ENCODE results near the gene KCNG2.
"Not testable (repeated sequence)": the region's sequence is repeated elsewhere in the genome, so short reads cannot be mapped to it uniquely, and the experiment has no call there.

KCNG2 gene

DNA sequence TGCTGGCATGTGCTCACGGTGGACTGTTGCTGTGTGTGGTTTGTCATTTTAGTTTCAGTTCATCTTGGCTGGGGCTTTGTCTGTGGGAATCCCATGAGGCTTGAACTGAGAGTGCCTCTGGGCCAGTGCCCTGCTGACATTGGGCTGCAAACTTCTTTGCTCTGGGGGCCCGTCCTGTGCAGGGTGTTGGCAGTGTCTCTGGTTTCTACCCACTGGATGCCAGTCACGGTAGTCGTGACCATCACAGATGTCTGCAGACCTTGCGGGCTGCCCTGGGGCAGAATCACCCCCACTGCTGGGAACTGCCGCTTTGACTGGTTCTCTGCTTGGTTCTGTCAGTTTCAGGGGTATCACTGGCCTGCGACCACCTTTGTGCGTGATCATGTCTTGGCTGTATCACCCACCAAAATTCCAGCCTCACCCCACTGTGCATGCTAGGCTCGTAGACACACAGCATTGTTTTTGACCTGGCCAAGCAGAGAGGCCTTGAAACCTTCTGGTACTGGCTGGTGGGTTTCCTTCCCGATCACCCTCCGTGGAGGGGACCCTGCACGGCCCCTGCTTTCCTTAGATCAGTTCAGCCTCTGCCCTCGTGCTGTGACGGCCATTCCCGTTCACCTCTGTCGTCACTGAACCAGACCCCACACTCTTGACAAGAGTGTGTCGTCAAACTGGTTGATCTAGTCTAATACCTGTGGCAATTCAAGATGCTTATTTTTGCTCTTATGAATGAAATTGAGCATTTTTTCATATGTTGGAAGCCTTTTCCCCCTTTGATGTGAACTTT, 57.6 kb downstream of the KCNG2 start:
- no peak for DNase-seq

DNA sequence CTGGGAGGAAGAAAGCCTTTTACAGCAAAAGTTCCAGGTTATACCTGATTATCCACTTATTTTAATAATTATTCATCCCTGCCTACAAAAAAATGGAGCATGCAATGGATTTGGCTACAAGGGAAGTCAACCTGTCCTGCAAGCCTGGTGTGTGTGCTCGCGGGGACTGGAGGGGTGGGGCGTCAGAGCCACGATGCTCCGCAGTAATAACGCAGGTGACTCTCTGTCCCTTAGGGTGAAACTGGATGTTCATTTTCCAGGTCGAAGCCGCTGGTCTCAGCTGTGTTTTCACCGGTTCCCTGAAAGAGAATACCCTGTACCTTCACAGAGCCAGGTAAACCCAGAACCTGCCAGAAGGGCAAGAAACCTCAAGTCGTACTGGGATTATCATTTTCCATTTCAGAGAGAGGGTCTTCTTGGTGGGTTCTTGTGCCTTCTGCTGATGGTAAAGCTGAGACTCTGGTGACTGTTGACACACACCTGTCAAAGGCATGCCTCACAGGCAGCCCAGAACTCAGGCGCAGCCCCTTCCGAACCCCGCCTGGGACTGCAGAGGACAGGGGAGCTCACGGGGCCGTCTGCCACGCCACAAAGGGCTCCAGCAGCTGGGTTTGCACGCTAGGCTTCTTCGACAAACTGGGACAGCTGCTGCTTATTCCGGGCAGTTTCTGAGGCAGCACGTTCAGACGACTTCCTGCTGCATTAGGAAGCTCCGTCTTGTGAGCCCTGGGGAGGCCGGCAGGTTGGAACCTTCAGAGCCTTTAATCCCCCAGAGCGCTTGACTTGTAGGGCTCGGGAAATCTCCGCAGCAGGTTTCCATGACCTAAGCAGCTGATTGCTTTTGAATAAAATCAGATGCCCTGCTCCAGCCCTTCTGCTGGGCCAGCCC, 58.6 kb downstream of the KCNG2 start:
- DNase-seq, result no peak

DNA sequence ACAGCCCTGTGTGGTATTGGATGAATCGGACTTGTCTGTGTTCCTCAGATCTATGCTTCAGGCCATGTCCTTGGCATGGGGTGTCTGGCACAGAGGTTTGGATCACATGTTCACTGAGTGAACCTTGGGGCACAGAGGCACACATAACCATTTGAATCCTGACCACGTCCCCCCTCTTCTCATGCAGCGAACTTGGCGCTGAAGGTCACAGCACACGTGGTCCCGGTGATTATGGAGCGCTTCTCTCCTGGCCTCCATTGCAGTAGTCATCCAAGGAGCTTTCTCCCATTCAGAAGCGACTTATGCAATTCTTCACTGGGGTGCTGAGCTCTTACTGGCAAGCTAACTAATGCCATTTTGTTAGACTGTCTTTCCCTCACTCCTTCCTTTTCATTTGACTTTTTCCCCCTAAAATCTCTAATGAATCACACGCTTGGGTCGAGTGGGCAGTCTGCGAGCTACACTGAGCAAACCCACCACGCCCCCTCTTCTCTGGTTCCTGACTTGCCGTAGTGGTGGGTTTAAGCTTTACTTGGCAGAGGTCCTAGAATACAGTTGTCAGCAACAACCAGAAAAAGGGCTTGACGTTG, 59.4 kb downstream of the KCNG2 start:
- no peak for DNase-seq

DNA sequence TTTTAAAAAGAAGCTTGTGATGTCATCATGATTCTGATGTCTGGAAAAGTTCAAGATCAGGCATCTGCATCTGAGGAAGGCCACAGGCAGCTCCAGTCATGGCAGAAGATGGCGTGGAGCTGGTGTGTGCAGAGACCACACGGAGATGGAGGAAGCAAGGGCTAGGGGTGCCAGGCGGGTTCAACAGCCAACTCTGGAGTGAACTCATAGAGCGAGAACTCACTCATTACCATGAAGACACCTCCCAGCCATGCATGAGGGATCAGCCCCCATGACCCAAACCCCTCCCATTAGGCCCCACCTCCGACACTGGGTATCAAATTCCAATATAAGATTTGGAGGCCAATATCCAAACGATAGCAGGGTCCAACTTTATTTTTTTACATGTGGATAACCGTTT, 61.6 kb downstream of the KCNG2 start:
- DNase-seq, result no peak

DNA sequence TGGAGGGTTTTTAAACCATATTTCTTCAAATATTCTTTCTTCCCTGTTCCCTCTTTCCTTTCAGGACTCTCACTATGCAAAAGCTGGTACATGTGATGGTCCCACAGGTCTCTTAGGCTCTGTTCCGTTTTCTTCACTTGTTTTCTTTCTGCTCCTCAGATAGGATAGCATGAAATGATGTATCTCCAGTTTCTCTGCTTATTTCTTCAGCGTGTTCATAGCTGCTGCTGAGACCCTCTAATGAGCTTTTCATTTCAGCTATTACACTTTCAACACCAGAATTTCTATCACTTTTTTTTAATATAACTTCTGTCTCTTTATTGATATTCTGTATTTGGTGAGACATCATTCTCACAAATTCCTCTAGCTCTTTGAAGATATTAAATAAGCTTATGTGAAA, 63.9 kb downstream of the KCNG2 start:
- no peak for DNase-seq

DNA sequence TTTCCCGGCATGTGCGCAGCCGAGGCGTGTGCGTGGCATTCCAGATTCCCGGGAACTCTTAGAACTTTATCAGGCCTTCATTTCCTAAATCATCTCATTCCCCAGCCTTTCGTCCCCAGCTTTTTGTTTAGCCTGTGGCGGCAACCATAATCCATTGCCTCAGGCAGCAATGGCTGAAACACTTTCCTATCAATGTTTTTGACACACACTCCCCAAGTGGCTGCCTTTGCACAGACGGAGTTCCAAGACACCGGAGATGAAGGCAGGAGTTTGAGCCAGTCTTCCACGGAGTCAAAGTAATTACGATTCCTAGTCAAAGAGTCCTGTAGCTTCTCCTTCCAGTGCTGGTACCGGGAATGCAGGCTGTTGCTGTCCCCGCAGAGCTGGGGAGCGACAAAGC, 64.8 kb downstream of the KCNG2 start:
- DNase-seq, result no peak

DNA sequence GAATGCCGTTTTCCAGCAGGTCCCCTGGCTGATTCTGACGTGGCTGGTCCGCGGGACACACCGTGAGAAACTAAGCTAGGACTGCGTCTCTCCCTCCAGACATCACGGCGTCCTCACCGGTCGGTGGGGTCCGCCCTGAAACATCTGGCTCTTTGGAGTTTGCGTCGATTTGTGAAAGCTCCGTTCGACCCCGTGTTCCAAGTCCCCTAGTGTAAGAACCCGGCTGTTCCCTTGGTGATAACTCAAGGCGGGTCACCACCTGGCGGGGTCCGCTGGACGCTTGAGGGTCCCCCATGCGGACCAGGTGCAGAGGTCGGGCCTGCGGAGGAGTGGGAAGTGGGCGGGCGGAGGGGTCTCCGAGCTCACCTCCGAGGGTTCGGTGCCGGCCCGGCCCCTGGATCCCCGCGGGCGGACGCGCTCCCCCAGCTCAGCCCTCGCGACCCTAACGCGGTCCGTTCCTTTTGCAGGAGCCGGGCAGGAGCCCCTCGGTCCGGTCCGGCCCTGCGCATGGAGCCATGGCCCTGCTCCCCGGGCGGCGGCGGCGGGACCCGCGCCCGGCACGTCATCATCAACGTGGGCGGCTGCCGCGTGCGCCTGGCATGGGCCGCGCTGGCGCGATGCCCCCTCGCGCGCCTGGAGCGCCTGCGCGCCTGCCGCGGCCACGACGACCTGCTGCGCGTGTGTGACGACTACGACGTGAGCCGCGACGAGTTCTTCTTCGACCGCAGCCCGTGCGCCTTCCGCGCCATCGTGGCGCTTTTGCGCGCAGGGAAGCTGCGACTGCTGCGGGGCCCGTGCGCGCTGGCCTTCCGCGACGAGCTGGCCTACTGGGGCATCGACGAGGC, 65.6 kb downstream of the KCNG2 start:
- no peak for DNase-seq

DNA sequence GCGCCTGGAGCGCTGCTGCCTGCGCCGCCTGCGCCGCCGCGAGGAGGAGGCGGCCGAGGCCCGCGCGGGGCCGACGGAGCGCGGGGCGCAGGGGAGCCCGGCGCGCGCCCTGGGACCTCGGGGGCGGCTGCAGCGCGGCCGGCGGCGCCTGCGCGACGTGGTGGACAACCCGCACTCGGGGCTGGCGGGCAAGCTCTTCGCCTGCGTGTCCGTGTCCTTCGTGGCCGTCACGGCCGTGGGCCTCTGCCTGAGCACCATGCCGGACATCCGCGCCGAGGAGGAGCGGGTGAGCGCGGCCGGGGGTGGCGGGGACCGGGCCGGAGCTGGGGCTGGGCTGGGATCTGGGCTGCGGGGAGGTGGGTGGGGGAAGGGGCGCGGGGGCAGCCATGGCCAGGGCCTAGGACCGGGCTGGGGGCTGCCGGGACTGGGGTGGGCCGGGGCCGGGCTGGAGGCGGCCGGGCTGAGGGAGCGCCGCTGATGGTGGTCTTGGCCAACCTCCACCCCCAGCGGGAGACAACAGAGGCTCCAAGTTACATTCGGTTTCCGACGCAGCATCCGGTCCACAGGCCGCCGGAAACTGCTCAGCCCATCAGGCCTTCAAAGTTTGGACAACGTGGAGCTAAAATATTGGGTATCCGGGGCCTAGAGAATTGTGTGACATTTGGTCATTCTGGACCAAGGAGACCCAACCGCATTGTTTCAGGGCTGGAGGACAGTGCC, 66.4 kb downstream of the KCNG2 start:
- no peak for DNase-seq

DNA sequence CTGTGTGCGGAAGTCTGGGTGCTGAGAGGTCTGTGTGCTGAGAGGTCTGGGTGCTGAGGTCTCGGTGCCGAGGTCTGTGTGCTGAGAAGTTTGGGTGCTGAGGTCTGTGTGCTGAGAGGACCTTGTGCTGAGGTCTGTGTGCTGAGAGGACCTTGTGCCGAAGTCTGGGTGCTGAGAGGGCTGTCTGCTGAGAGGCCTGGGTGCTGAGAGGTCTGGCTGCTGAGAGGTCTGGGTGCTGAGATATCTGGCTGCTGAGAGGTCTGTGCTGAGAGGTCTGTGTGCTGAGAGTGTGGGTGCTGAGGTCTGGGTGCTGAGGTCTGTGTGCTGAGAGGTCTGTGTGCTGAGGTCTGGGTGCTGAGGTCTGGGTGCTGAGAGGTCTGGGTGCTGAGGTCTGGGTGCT, 67.2 kb downstream of the KCNG2 start:
- DNase-seq, result not testable (repeated sequence)

DNA sequence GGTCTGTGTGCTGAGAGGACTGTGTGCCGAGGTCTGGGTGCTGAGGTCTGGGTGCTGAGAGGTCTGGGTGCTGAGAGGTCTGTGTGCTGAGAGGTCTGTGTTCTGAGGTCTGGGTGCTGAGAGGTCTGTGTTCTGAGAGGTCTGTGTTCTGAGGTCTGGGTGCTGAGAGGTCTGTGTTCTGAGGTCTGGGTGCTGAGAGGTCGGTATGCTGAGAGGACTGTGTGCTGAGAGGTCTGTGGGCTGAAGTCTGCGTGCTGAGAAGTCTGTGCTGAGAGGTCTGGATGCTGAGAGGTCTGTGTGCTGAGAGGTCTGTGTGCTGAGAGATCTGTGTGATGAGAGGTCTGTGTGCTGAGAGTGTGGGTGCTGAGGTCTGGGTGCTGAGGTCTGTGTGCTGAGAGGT, 68.2 kb downstream of the KCNG2 start:
- DNase-seq, result not testable (repeated sequence)

DNA sequence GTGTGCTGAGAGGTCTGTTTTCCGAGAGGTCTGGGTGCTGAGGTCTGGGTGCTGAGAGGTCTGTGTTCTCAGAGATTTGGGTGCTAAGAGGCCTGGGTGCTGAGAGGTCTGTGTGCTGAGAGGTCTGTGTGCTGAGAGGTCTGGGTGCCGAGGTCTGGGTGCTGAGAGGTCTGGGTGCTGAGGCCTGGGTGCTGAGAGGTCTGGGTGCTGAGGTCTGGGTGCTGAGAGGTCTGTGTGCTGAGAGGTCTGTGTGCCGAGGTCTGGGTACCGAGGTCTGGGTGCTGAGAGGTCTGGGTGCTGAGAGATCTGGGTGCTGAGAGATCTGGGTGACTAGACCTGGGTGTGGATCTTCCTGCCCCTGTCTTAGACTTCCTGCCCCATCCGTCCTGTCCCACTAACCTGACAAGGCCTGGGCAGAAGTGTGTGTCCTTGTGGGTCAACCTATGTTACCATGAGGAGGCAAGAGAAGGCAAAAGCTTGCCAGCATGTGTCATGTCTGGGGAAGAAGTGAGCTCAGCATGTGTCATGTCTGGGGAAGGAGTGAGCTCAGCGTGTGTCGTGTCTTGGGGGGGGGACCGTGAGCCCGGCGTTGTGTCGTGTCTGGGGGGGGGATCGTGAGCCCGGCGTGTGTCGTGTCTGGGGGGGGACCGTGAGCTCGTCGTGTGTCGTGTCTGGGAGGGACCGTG, 69.3 kb downstream of the KCNG2 start:
- no peak for DNase-seq

DNA sequence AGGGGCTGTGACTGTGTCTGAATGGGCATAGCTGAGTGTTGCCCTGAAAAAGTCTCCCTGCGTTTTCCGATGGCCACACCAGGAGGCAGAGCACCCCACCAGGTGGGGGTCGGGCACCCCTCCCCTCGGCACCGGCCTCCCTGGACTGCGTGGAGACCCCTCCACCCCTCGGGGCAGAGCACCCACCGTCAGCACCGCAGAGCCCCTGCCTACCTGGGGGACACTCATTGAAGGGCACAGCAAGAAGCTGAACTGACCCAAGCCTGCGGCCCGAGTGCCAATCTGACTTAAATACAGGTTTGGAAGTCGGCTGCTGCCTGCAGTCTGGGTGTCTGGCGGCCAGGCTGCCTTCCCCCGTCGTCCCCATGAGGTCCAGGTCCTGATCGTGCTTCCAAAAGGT, 69.9 kb downstream of the KCNG2 start:
- DNase-seq, result no peak

DNA sequence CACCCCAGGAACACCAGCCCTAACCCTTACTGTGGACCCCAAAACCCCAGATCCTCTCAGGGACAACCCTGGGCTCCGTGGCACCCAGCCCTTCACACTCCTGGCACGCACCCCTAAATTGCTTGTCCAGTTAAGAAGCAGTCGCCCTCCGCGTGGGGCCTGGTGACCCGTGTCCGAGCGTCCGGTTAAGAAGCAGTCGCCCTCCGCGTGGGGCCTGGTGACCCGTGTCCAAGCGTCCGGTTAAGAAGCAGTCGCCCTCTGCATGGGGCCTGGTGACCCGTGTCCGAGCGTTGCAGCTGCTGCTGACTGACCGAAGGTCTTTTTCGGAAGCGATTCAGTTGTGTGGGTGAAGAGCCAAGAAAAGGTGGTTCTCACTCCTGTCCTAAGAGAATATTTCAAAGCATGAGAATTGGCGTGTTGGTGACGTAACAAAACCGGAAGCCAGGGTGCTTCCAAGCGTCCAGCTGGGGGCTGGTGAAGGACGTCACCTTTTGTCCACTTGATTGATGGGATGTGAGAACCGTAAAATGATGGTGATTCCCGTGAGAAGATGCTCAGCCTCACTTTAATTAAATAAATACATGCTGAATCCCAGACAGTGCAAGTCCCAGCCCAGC, 70.5 kb downstream of the KCNG2 start:
- DNase-seq, result no peak

DNA sequence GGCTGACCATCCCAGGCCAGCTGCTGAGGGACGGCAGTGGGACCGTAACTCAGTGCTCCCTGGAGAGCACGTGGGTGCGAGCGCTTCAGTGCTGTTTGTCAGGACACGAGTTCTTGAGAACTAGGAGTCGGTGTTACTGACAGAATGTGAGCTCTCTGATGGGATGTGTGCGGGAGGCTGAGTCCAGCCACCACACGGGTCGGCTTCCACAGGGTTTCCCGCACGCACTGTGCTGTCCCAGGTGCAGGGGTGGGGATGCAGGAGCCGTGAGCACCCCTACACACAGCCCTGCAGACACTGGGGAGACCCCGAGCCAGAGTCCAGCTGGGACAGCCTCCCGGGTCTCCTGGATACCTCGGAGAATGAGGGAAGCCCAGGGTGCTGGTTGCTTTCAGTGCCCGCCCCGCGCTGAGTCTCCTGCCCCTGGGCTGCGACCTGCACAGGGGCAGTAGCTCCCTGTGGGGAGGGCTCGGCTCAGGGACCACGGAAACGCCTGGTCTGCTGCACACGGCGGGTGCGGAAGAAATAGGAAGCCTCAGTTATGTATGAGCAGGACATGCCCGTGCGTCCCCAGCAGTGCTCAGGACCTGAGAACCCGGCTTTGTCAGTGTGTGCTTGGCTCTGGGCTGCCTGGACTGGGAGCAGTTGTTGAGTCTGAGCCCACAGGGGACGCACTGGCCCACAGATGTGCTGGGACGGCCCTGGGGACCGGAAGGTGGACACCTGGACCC, 71.2 kb downstream of the KCNG2 start:
- no peak for DNase-seq

DNA sequence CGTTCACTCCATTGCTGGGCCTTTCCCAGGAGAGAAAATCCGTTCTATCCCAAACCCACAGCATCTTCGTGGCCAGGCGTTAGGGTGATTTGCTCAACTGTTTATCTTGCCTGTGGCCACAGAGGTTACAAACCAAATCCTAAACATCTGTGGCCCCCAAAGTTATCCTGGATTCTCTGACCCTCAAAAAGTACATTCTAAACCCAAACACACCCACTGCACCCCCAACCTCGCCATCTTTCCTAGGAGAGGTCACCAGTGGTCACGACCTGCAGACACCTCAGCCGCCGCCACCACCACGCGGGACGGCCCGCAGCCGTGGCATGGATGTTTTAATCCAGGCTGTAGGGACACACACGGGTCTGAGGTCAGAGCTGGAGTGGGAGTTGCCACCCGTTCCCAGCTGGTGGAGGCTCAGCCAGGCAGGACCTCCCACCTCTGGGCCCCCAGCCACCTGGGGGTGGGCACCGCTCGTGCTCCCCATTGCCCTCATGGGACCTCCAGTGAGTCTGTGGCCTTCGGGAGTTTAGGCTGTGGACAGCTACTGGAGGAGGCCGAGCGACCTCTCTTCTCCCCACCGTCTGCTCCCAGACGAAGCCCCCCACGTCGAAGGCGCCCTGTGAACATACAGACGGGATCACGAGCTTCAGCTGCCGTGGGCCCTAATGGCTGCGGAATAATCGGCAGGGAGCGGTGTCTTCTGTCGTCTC, 72.0 kb downstream of the KCNG2 start:
- no peak for DNase-seq

DNA sequence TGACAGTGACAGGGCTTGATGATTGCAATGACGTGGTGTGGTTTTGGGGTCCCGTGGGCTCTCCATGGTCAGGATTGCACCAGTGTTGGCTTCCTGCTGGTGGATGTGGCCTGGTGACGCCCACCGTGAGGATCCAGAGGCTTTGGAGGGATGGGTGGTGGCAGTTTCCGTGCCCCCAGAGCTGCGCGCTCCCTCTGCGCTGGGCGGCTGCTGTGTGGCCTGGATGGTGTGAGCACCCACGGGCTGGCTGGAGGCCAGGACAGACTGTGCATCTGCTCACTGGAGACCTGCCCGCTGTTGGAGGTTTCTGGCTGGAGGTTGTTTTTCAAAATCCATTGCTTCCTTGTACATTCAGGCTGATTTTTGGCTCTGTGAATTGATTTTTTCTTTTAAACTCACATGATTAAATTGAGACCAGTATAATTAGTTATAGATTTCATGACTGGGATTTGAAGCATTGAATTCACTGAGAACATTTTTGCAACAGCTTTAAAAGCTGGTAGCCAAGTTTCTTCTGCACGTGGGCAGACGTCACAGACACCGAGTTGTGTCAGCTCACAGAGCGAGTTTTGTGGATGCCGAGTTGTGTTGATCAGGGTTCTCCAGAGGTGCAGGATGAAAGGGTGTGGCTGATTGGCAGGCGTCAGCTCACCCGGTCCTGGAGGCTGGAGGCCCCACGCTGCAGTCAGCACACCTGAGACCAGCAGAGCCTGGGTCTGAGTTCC, 72.7 kb downstream of the KCNG2 start:
- DNase-seq, result no peak

DNA sequence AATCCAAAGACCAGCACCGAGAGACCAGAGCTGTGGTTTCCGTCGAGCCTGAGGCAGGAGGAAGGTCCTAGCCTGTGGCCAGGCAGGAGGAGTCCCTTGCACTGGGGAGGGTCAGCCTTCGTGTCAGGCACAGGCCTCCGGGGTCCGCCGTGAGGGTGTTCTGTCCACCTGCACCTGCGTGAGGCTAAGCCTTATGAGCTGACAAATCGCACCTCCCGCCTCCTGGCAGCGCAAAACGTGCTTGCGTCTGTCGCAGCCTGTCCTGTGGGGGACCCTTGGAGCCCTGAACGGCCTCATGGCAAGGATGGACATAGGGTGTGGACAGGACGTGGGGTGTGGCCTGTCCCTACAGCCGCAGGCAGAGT, 73.3 kb downstream of the KCNG2 start:
- no peak for DNase-seq

DNA sequence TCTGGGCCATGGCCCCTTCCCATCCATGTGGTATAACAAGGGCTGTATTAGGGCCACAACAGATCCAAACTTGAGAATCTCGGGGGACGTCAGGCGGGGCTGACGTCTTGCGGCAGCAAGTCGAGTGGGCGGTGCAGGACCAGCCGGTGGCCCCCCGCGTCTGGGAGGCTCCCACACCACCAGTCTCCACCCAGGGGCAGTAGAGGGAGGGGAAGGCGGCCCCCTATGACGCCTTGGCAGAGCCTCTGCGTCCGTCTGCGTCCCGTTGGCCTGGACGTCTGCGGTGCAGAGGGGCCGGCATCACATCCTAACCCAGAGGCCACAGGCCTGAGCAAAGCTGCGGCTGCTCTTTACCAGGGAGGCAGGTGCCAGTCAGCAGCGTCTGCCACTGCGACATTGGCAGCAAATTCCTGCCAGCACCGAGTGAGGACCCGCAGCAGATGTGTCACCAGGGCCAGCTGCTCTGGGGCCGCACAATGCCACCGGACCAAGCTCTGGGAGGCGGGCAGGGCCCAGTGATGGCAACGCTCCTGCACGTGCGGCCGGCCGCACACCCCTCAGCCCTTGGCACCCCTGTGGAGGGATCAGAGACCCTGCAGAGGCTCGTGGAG, 73.8 kb downstream of the KCNG2 start:
- no peak for DNase-seq
